Measurements from ENCODE around the gene ANKRD55.

ANKRD55 gene

GRCh38 chr5:56056875-56057274 is 176.3 kb downstream of the ANKRD55 start:
- H3K4me3 ChIP-seq (ENCODE audit: low read depth, low read length) = no peak overlapping the region

GRCh38 chr5:56055859-56056258 is 177.3 kb downstream of the ANKRD55 start:
- no peak for TF ChIP-seq CTCF (IDR thresholded peaks at IDR 0.05; ENCODE audit: low read depth, low read length, missing control alignments)
- no peak overlapping the region for H3K4me3 ChIP-seq (ENCODE audit: low read depth, low read length)
- no peak for DNase-seq (ENCODE audit: low read depth)

More at GRCh38 chr5:56056875-56057274, 176.3 kb downstream of the ANKRD55 start:
- TF ChIP-seq CTCF (IDR thresholded peaks at IDR 0.05; ENCODE audit: low read depth, low read length, missing control alignments) = no peak
- no peak for DNase-seq (ENCODE audit: low read depth)

GRCh38 chr5:56055287-56055686 is 177.8 kb downstream of the ANKRD55 start:
- no peak overlapping the region for H3K4me3 ChIP-seq (ENCODE audit: low read depth, low read length)
- TF ChIP-seq CTCF (IDR thresholded peaks at IDR 0.05; ENCODE audit: low read depth, low read length, missing control alignments) = no peak
- DNase-seq (ENCODE audit: low read depth) = no peak

- H3K4me3 ChIP-seq (ENCODE audit: low read depth, low read length) = no peak overlapping the region
- TF ChIP-seq CTCF (IDR thresholded peaks at IDR 0.05; ENCODE audit: low read depth, low read length, missing control alignments) = no peak
- no peak for DNase-seq (ENCODE audit: low read depth)
Measured at GRCh38 chr5:56054666-56055065, 178.5 kb downstream of the ANKRD55 start.

GRCh38 chr5:56053363-56053762 is 179.8 kb downstream of the ANKRD55 start:
- DNase-seq (ENCODE audit: low read depth) = no peak
- no peak overlapping the region for H3K4me3 ChIP-seq (ENCODE audit: low read depth, low read length)
- no peak for TF ChIP-seq CTCF (IDR thresholded peaks at IDR 0.05; ENCODE audit: low read depth, low read length, missing control alignments)

- TF ChIP-seq CTCF (IDR thresholded peaks at IDR 0.05; ENCODE audit: low read depth, low read length, missing control alignments) = no peak
- no peak for DNase-seq (ENCODE audit: low read depth)
- no peak overlapping the region for H3K4me3 ChIP-seq (ENCODE audit: low read depth, low read length)
Measured at GRCh38 chr5:56052735-56053134, 180.4 kb downstream of the ANKRD55 start.

- no peak overlapping the region for H3K4me3 ChIP-seq (ENCODE audit: low read depth, low read length)
- DNase-seq (ENCODE audit: low read depth) = no peak
- TF ChIP-seq CTCF (IDR thresholded peaks at IDR 0.05; ENCODE audit: low read depth, low read length, missing control alignments) = no peak
Measured at GRCh38 chr5:56050551-56051255, 182.4 kb downstream of the ANKRD55 start.
